NCI-H2227 (cell line): ENCODE measurements around the gene PLXNA3.
"Not testable (repeated sequence)": the region's sequence is repeated elsewhere in the genome, so short reads cannot be mapped to it uniquely, and the experiment has no call there.

Experiments used
- DNase-seq: peaks from one replicate; lab custom pipeline; 2025; ENCODE audit not compliant: unreplicated experiment; lab: John Stamatoyannopoulos, UW

The PLXNA3 gene

GRCh38 chrX:154501423-154501822 lies 43.3 kb downstream of the PLXNA3 start:
- DNase-seq: not testable (repeated sequence)

DNA sequence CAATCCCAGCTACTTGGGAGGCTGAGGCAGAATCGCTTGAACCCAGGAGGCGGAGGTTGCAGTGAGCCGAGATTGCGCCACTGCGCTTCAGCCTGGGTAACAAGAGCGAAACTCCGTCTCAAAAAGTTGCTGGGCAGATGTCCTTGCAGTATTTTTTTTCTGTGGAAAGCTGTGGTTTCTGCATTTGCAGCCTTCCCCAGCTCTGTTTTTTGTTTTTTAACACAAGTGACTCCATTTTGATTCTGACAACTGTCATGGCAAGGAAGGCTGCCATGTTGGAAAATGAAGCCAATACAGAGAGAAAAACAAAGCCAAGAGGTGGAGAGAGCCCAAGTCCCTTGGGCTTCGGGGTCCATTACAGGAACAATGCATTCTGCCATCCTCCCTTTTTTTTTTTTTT lies 44.0 kb downstream of the PLXNA3 start:
- no peak for DNase-seq

GRCh38 chrX:154502989-154503388 lies 44.9 kb downstream of the PLXNA3 start:
- no peak for DNase-seq

- DNase-seq: no peak
These were observed 47.7 kb downstream of the PLXNA3 start for GRCh38 chrX:154505734-154506133.

DNA sequence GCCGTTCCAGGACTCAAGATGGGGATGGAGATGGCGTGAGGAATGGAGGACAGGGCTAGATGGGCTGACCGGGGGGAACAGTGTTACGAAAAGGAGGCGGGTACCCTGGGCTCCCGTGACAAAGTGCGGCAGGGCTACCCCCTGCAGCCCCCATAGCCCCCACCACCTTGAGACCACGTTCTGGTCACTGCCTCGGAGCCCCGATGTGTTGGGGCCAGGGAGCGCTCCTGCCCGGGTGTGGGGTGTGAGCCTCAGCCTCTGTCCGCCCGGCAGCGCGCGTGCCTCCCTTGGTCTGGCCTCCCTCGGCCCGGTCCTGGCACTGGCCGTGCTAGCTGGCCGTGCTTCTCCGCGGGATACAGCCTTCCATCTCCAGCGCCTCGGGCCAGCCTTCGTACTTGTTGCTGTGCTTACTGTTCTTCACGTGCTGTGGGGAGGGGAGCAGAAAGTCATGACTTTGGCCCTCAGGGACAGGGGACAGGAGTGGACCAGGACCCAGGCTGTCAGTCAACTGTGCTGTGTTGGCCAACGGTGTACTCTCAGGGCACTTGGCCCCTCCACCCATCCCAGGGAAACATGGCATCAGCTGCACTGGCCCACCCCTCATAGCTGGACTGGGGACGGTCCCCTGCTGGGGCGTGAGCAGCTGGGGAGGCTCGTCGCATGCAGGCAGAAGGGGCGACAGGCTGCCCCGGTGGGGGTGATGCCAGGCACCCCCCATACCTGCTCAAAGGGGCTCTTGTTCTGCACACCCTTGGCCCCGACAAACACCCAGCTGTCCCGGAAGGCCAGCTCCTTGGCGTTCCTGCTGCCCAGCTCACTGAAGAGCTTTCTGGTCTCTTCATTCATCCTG lies 48.6 kb downstream of the PLXNA3 start:
- no peak for DNase-seq

DNA sequence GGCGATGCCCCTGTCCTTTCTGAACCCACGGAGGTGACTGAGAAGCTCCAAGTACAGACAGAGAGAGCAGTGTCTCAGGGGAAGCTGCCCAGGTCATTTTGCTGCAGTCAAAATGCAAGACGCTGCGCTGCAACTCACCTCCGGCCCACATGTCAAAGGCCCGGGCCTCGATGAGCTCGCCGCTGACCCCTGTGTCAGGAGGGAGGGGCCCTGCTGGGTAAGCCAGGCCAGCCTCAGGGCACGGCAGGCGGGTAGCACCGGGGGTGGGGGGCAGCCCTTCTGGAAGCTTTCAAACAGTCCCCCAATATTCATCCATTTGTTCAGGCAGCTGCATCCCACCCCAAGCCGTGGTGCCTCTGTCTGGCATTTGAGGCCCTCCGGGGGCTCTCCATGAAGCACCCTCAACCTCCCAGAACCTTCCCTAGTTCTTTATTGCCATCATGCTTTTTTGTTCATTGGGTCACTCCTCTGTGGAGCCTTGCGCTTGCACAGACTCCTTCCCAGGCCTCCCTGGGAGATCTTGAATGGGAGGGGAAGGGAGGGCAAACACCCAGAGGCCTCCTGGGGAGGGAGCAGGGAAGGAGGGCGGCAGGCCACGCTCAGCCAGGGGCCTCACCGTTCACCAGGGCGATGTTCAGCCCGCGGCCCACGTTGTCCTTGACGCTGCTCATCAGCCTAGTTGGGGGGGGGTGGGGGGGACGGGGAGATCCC lies 49.7 kb downstream of the PLXNA3 start:
- DNase-seq: no peak

DNA sequence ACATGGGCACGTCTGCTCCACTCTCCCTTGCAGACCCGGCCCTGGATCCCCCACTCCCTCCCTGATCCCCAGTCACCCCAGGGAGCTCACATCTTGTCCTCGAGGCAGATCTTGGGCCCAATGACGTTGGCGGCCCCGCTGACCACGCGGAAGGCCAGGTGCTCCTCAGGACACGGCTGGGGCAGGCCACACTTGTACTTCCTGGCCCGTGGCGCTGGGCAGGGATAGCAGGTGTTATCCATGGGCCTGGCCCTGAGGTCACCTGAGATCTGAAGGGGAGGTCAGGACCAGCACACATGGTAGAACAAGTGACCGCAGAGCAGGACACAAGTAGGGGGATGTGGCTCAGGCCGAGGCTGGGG lies 50.3 kb downstream of the PLXNA3 start:
- no peak for DNase-seq

DNA sequence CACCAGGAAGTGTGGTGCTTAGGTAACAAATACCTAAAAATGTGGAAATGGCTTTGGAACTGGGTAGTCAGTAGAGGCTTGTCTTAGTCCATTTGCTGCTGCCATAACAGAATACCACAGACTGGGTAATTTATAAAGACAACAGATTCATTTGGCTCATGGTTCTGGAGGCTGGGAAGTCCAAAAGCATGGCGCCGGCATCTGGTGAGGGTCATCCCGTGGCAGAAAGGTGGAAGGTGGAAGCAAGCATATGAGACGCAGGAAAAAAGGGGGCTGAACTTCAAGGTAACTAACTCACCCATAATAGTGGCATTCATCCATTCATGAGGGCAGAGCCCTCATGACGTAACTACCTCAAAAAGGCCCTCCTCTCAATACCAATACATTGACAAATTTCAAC lies 51.4 kb downstream of the PLXNA3 start:
- DNase-seq: no peak

GRCh38 chrX:154511761-154512160 lies 53.7 kb downstream of the PLXNA3 start:
- no peak for DNase-seq

DNA sequence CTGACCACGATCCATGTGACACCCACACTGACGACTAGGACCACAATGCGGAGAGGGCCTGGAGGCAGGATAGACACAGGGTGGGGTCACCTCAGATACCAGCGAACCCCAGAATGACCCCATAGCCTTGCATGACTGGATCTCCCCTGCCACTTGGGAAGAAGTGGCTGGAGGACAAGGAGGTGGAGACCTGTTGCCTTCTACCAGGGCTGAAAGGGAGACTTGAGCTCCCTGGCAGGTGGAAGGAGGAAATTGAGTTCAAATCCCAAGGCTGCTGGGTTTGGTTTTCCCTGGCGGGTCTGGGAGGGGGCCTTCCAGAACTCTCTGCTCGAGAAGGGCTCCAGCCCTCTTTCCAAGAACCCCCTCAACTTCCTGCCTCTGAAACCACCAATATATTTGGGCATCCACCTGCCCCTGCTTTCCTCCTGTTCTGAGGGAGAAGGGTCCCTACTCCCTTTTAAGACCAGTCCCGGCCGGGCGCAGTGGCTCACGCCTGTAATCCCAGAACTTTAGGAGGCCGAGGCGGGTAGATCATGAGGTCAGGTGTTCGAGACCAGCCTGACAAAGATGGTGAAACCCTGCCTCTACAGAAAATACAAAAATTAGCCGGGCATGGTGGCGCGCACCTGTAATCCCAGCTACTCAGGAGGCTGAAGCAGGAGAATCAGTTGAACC lies 54.9 kb downstream of the PLXNA3 start:
- DNase-seq: no peak

GRCh38 chrX:154513716-154514115 lies 55.6 kb downstream of the PLXNA3 start:
- no peak for DNase-seq

DNA sequence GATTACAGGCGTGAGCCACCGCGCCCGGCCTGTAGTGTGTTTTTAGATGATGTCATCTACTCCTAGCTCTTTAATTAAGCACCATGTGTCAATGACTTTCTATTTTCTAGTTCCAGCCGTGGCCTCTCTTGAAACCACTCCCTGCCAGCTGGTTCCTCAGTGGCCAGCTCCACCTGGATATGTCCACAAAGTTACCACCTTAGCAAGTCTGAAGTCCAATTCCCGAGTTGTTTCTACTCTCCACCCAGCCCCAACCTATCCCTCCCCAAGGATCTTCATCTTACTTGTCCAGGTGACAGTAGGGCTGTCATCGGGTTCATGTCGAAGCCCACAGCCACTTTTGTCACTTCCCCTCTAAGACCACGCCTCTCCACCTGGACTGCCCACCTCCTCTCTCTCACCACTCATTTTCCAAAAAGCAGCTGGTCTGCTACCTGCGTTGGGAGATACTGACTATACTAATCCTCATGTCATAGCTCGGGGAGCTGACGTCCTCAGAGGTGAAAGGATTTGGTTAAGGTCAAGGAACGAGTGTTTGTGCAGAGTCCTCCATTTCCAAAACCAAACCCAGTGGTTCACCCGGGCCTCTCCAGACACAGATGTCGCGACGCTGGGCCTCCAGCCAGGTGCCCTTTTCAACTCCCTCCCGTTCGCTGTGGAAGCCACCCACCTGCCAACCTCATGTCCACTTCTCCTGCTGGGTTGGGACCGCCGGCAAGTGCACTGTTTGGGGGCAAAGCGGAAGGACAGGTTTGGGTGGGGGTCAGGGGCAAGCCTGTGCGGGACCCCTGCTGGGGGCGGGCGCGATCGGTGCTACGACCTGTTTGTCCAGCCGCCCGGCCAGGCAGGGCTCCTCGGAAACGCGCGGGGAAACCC lies 57.2 kb downstream of the PLXNA3 start:
- DNase-seq: no peak

DNA sequence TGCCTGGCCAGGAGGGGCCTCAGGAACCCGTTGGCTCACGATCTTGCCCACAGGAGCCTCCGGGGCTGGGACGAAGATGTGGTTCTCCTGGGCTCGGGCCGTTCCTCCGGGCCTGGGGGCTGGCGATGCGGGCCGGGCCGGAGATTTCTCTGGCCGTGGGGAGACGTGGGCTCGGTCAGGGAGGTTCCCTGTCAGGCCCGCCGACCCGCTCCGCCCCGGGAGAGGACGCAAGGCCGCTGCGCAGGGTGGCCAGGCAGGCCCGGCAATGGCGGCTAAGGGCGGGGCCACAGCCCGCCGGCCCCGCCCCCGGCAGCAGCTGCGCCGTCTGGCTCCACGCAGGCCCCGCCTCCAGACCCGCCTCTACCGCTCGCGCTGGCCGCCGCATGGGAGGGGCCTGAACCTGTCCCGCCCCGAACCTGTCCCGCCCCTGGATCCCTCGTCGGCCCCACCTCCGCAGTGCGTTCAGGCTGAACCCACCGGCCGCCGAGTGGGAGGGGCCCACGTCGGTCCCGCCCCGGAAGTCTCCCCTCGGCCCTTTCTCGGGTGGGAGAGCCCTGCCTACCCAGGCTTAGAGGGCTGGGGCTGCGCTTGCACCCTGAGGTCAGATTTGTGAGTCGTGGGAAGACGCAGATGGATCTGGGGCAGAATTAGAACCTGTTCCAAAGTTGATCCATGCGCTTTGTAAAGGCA lies 58.0 kb downstream of the PLXNA3 start, which contains the start of gene FAM3A:
TSS of gene FAM3A (minus strand) at position 267 of the 690 bp plus-strand sequence. CDS start 460 bp downstream, outside the sequence.
- peak; percentile 91 for DNase-seq

DNA sequence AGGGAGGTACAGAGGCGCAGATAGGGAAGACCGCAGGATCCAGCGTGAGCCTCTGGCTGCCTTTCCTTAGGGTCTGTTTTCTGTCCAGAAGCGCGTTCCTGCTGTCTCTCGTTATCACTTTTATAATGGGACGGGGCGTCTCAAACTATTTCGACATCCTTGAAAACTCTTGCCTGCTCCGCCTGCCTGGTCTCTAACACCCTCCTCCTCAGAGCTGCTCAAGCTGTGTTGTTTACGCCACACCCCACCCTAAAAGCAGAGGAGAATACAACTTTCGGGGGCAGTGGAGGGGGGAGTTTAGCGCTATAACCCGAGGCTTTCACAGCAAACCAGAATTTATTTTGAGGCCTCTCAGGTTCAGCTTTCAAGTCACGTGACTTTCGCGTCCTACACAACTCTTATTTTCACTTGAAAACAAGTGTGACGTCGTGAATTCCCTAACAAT lies 58.6 kb downstream of the PLXNA3 start:
- peak; percentile 27 for DNase-seq

DNA sequence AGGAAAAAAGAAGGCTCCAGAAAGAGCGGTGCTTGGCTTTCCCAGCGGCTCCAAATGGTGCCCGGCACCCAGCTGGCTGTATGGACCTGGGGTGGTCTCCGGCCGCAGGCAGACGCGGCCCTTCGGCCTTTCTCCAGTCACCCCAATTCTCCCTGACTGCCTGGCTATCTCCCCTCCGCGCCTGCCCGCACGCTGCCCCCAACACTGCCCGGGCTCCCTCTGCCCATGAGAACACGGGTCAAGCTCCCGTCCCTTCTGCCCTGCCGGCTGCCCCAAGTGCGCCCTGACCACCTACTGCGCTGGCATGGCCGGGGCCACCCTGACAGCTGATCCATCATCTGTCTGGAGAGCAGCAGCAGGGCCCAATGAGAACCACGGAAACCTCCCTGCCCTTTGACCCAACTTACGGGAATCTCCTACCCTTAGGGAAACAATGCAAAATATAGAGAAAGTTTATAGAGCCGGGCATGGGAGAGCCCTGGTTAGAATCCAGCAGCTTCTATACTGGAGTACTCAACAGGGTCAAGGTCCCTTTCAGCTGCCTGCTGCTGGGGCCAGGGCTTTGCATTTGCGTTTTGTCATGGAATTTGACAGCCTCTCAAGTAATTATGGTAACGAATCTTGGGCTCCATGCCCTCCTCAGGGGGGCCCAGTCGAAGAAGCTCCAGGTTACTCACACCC lies 59.2 kb downstream of the PLXNA3 start:
- DNase-seq: no peak

DNA sequence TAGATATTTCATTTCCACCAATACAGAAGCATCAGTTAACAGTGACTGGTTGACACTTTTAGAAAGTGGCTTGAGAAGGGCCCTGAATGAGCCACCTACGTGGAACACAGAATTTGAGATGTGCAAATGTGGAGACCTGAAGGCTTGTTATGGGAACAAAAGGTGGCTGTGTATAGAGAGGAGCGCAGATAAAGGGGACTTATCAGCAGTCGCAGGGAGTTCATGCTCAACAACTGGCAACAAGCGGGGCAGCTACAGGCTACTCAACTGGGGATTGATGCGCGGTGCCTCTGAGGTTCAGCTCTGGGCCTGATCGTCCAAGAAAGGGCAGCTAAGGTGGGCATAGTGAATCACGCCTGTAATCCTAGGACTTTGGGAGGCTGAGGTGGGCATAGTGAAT lies 61.3 kb downstream of the PLXNA3 start:
- no peak for DNase-seq

- DNase-seq: no peak
These were observed 67.8 kb downstream of the PLXNA3 start for GRCh38 chrX:154525606-154526490.

DNA sequence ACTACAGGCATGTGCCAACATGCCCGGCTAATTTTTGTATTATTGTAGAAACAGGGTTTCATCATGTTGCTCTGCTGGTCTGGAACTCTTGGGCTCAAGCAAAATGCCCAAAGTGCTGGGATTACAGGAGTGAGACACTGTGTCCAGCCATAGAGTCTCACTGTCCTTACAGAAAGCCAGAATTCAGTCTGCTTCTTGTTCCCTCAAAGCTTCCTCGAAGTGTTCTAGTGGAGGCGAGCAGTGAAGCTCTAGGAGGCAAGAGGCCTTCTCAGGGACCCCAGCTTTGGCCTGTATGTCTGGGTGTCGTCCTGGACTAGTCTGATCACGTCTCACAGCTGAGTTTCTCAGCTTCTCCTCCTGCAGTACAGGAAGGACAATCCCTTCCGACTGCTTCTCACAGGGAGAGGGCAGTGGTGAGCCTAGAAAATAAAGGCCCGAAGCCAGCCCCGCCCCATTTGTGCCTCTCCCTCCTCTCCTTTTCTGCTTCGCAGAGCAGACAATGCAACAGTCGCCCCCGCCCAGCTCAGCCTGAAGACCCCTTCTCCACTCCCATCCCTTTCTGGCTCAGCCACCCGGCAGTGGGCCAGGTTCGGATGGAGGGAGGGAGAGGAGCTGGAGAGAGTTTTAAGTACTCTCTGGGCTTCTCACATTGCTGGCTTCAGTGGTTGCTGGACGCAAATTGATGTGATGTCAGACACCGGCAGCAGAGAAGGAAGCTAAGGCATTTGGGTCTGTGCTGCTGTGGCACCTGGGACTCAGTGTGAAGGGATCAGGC lies 69.0 kb downstream of the PLXNA3 start:
- peak; percentile 83 for DNase-seq
